RKO (cell line): Measurements from ENCODE around the gene MAD1L1.

ENCODE experiments used
- DNase-seq: peaks from one replicate; pipeline ENCODE4 v3.0.0-alpha.2; 2016; ENCODE audit warnings: low spot score

The MAD1L1 gene

DNA sequence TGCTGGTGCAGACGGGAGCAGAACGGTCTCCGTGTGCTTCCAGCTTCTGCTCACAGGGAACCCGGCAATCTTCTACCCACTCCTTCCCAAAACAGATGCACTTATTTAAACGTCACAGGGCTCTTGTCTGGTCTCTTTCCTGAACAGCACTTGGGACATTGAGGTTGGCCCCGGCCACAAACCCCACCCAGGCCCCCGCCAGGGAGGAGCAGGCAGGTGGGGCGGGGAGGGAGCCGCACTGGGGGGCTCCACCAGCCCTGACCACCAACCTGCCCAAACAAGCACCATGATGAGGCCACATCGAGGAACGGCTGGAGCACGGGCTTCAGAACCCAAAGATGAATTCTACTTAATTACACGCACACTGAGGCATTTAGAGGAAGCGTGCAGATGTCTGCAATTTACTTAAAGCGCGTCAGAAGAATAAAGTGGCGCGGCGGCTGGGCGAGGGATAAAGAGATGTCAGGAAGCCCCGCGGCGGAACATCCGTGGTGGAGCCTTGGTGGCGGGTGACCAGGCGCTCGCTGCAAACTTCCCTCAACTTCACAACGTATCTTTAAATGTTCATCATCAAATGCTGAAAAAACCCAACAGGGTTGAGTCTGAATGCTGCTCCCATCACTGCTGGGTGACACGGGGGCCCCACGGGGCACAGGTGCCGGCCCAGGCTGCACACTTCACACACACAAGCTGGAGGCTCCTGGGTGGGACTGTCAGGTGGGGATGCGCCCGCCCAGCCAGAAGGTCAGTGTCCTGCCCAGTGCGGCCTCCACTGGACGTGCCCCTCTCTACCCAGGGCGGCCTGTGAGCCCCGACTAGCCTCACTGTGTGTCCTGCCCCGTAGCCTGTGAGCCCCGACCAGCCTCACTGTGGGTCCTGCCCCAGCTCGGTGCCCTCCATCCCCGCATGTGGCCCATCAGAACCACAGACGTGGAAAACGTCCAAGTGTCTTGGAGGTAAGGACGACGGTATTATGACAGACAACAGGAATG lies 279.2 kb downstream of the MAD1L1 start:
- DNase-seq = no peak

DNA sequence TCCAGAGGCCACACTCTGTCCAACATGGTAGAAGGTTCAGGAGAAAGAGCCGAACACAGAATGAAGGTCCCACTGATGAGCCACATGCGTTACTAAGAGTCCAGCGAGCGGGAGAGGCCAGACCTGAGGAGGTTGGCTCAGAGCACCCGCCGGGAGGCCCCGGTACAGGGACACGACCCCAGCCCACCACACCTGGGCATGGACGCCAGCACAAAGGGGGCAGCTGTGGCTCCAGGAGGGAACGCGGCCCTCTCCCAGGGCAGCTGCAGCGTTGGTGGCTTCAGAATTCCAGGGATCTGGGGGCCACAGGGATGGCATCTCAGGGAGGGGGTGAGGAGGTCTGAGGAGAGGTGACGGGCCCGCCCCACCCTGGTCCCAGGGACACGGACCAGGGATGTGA lies 280.0 kb downstream of the MAD1L1 start:
- DNase-seq = no peak

DNA sequence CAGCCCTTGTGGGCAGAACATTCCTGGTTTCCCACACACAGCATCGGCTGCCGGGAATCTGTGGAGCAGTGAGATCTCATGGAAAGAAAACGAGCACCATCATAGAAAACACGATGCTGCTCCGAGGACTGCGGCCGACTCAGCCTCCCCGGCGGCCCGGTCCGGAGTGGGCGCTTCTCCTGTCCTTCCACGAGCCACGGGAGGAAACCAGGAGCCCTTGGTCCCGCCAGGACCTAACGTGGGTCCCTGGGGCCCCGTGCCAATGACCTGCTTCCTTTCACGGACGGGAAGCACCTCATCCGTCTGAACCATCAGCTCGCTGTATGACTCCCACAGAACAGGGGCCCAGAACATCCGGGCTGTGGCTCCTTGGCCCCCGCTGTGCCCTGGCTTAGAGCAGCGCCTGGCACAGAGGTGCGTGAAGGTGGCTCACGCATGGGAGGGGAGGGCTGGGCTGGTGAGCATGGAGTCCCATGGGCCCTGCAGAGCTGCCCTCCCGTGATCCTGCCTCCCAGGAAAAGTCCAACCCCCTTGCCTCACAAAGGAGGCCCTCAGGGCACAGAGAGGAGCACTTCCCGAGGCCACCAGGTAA lies 280.5 kb downstream of the MAD1L1 start:
- no peak for DNase-seq

DNA sequence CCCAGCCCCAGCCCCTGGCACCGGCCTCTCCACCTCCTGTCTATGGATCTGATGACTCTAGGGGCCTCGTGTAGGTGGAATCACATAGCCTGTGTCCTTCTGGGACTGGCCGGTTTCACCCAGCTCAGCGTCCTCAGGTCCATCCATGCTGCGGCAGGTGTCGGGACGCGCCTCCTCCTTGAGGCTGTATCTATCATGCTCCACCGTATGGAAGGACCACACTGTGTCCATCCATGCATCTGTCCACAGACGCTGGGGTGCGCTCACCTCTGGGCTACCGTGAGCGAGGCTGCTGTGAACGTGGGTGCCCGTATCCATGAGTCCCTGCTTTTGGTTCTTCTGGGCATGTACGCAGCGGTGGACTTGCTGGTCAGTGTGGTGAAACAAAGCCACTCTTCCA lies 281.1 kb downstream of the MAD1L1 start:
- DNase-seq = no peak

DNA sequence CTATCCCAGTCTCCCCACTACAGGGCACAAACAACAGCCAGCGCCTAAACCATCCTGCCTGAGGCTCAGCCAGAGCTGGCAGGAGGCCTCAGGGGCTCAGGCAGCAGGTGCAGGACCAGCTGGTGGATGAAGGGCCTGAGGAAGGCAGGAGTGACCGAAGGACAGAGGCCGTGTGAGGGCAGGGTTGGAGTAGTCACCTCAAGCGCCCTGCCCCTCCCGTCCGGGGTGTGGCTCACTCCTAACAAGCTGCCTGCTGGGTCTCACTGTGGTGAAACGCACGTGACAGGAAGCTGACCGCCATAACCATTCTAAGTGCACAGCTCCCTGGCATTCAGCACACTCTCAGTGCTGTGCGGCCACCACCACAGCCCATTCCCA lies 281.6 kb downstream of the MAD1L1 start:
- no peak for DNase-seq

DNA sequence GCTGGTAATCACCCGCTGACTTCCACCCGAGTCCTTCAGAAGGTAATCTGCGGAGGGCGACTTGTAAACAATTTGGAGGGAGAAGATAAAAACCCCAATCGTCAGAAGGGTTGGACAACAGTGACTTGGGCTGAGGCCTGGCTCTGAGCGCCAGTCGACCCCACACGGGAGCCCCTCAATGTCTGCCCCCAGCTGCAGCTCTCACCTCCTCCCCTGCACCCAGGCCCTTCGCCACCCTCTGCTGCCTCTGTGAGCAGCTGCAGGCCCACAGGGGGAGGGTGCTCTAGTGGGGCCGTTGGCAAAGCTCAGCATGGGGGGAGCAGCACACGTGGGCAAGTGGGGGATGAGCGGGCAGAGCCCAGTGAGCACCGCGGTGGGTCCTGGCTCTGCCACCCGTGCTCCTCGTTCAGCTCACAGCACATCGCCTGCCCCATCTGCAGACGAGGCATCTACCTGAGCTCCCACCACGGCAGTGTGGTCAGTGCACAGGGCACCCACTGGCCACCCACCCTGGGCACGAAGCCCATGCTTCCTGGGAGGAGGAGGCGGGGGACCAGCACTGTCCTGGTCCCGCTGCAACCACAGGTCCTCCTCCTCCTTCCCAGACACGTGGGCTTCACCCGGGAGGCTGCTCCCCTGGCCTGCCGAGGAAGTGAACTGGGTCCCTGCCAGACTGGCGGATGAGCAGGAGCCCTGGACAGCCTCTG lies 282.1 kb downstream of the MAD1L1 start:
- DNase-seq = no peak

DNA sequence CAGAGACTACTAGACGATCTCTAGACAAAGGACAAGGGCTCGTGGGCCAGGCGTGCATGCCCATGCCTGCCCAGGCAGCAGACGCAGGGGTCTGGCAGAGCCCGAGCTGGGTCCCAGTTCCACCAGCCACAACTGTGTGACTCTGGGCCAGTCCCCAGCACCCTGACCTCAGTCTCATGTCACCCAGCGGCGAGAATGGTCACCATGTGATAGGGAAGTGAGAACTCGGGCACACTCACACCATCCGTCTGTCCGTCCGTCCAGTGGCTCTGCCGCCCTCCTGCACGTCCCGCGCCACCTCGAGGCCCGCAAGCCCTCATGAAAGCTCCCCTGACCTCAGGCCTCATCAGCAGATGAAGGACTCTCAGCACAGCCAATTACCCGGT lies 282.7 kb downstream of the MAD1L1 start:
- DNase-seq = no peak

DNA sequence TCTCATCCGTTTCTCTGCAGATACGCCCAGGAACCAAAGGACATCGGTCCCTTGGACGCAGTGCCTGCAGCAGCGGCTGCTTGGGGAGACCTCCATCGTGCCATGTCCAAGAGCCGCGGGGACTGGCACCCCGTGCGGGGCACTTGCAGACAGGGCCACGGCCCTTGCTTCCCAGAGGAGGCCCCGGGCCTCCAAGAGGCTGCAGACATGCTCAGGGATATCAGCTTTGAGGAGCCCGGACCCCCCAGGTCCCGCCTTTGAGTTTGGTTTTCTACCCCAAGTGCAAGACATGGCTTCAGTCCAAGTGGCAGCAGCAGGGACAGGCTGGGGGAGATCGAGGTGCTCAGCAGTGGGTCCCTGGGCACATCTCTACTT lies 283.1 kb downstream of the MAD1L1 start:
- DNase-seq = no peak

DNA sequence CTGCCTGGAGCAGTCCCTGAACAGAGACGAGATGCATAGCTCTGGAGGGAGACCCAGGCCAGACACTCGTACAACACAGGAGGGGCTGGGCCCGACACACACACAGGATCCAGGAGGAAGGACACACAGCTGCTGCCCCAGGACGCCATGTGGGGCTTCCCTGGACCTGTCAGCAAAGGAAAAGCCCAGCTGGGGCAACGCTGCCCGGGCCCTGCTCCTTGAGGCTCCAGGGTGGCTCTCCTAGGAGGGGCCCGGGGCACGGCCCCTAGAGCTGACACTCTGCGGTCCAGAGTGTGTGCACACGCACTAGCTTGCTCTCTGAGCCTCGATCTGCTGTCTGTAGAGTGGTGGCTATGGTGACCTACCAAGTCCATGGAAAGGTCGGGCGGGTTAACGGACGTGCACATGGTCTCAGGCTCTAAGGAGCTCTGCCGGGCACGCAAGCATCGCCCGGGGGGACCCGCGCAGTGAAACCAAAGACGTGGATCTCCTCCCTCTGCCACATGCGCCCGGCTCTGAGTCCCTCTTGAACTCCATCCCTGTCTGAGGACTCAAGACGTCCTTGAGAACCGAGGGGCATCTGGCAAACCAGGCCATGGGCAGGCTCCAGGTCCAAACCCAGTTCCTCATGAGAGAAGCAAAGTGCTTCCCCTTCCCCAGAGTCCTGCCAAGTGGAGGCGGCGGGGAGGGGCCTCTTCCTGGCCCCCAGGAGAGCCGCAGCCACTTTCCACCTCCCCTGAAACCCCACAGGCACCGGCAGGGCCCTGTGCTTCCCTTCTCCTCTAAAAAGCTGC lies 283.7 kb downstream of the MAD1L1 start:
- DNase-seq = no peak

DNA sequence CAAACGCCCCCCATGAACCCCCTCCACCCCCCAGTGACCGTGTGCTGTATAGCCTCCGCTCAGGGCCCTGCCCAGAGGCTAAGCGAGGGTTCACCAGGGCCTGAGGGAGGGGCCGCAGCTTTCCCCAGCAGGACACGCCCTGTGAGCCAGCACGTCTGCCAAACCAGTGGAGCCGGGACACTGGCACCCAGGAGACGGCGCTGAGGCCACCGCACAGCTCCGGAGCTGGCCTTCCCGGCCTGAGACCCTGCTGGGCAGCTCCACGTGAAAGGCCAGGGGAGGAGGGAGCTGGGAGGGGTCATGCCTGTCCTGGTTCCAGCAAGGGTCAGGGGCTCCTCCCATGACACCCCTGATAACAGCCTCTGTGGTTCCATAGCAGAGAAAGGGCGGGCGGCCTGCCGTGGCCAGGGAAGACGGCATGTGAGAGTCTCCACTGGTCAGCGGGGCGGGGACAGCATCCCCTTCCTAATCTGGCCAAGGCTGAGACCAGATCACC lies 284.4 kb downstream of the MAD1L1 start:
- no peak for DNase-seq

DNA sequence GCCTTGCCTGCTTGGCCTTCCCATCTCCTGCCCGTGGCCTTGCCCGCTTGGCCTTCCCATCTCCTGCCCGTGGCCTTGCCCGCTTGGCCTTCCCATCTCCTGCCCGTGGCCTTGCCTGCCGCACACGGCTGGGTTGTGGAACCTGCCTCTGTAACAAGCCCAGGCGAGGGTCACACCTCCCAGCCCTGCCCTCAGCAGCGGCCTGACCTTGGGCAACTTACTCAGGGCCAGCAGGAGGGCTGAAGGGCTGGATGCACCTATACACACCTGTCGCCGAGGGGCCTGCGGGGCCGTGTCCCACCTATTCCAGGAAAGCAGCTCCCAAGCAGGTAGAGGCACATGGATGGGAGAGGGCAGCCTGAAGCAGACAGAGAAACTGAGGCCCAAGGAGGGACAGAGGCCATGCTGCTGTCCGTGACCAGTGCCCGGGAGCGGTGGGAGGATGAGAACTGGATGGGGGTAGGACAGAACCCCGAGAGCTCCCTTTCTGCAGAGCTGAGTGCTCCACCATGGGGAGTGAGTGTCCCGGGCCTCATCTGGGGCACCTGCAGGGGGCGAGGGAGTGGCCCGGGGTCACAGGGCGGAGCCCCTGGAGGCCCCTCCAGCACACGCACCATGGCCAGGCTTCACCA lies 285.0 kb downstream of the MAD1L1 start:
- no peak for DNase-seq

DNA sequence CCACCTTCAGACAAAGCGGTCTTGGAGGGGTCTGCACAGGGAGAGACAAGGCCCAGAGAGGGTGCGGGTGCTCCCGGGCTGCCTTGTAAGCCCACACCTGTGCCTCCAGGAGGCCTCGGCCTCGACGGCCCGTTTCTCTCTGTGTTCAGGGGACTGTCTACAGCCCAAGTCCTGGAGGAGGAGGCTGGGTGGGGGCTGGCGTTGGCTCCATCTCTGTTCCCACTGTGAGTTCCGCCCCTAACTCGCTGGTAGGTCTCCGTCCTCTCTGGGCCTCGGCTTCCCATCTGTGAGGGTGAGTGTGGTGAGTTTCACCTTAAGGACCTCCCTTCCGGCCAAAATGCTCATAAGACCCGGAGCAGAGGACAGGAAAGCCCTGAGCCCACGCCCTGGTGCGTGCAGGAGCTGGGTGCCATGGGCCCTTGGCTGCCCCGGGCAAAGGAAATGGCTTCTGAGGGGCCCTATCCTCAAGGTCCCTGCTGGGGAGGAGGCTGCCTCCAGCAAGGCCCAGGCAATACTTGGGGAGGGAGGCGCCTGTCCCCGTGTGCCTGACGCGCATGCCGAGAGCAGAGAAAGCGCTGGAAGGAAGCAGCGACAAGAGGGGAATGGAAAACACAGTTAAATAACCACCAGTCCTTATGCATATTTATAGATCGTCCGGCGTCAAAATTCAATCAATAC lies 285.8 kb downstream of the MAD1L1 start:
- no peak for DNase-seq

DNA sequence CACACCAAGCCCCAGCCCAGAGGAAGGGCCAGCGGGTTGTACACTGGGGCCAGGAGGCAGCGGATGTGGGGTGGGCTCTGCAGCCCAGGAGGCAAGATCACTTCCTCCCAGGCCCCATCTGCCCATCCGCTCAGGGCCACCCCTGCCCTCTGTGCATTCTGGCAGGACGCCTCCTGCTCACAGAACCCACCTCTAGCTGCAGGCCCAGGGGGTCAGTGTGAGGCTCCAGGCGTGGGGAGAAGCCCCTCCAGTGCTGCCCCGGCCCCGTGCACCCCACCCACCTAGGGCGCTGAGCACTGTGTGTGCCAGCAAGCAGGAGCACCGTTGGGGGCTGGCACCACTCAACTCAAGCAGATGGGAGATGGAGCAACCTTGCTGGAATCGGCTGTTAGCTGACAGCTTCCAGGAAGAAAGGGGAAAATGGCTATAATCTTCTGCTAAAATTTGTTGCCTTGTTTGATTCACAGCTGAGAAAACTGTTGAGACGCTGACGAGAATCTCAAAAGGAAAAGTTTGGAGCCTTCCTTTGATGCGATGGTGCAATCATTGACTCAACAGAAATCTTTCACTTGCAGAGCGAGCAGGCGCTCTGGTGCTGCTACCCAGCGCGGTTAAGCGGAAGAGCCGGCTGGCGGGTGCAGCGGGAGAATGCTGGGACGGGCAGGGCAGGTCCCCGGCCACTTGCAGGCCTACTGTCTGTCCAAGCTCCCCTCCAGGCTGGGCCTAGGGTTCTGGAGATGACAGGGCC lies 286.5 kb downstream of the MAD1L1 start:
- no peak for DNase-seq

DNA sequence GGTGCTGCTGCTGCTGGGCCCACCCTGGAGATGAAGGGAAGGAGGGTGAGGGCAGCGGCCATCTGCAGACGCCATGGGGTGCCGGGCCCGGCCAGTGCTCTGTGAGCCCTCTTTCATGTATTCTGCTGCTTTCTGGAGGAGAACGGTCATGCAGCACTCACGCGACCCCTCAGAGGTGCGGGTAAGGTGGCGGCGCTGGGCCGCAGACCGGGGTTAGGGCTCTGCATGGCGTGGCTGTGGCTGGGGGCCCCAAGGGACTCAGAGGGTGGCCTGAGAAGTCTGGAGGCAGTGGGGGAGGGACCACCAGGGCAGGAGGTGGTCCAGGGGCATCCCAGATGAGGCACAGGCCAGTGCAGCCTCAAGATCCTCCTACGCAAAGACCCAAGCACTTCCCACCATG lies 287.2 kb downstream of the MAD1L1 start:
- no peak for DNase-seq

DNA sequence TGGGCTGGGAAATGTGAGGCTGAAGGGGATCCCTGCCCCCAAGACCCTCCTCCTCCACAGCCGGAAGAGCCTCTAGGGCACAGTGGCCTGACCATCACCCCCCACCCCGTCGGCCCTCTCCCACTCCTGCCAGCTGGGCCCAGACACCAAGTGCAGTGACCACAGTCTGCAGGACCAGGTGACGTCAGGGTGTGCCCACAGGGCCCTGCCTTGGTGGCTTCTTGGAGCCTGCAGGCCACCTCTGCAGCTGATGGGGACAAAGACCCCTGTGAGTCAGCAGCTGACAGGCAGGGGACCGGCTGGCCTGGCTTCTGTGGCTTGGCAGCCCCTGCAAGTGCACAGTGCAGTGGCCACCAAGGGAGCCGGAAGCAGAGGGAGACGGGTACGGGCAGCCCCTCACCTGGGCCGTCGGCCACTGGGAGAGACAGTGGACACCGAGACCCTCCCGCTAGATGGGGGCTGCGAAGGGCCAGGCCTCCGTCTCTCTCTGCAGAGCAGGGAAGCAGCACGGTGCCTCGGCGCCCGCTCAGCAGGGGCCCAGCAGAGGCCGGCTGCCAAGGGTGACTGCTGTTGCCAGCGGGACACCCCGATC lies 288.0 kb downstream of the MAD1L1 start:
- no peak for DNase-seq

DNA sequence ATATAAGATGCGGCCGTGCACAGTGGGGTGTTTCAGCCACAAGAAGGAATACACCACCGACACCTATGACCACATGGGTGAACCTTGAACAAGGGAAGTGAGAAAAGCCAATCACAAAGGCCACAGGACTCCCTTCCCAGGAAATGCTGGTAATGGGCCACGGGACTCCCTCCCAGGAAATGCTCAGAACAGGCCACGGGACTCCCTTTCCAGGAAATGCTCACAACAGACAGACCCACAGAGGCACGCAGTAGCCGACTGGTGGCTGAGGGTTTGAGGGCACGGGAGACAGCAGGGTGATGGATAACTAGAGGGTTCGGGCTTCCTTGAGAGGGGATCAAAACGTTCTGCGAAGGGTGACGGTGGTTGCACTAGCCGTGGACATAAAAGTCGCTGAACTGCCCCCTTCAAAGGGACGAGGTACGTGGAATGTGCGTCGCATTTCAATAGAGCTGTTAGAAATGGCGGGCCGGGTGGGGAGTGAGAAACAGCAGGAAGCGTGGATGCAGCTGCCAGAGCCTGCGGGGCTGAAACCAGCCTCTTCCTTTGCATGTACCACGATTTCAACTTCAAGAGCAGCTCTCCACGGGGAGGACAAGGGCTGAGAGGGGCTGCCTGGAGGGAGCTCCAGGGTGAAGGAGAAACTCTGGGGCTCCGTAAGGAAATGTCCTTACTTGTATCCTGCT lies 288.7 kb downstream of the MAD1L1 start:
- no peak for DNase-seq

DNA sequence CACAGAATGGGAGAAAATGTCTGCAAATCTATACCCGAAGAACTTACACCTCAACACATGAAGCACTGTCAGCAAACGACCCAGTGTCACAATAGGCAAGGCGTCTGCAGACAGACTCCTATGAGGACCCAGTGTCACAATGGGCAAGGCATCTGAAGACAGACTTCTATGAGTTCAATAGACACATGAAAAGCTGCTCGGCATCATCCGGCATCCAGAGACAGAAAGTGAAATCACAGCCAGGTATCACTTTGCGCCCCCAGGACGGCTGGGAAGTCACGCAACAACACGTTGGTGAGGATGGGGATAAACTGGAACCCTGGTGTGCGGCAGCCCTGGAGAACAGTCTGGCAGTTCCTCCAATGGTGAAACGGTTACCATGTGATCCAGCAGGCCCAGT lies 289.4 kb downstream of the MAD1L1 start:
- no peak for DNase-seq

DNA sequence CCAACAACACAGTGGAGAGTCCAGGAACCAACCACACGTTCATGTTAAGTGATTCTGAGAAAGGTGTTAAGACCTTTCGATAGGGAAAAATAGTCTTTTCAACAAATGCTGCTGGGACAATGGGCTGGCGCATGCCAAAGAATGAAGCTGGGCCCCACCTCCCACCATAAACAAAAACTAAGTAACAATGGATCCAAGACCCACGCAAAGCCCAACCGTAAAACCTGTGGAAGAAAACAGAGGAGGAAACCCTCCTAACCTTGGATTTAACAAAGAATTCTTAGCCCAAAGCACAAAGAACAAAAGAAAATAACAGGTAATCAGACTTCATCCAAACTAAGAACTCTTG lies 289.8 kb downstream of the MAD1L1 start:
- DNase-seq = no peak

DNA sequence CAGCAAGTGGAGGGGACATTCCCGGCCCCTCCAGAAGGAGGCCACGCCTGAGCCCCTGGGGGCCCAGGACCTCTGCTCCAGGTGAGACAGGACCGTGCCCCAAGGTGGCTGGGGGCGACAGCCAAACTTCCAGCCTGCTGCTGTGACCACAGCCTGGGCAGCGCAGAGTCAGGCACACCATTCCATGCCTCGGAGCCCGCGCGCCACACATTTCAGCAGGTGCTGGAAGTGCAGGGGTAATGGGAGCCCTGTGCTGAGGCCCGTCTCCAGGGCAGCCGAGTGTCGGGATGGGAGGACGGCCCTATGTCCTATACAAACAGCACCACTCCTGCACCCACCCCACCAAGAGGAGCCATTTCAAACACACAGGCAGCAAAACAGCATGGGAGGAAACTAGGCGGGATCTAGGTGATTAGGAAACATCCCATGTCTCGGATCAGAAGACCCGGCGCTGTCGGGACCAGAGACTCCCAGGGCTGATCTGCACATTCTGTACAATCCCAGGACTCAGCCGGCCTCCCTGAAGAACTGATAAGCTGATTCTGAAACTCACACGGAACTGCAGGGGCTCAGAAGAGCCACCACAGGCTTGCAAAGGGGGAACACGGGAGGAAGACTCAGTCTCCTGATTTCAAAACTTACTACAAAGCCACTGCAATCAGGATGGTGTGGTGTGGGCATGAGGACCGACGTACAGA lies 290.4 kb downstream of the MAD1L1 start:
- DNase-seq = no peak
